Nephron progenitor cell (in vitro differentiated cells): Measurements from ENCODE around the gene HCN2.

ENCODE experiments used
- DNase-seq: peaks from one replicate; pipeline ENCODE4 v3.0.0; 2021
- H3K27ac Mint-ChIP-seq: 2 replicates; pipeline ENCODE4 v1.8.0; 2021; ENCODE audit warnings: mild to moderate bottlenecking, moderate library complexity, mixed read lengths
- H3K27me3 Mint-ChIP-seq: 2 replicates; pipeline ENCODE4 v1.8.0; 2021; ENCODE audit warnings: mild to moderate bottlenecking, low read depth, mixed read lengths; ENCODE audit not compliant: poor library complexity
- H3K36me3 Mint-ChIP-seq: 2 replicates; pipeline ENCODE4 v1.8.0; 2021; ENCODE audit warnings: low read depth, mixed read lengths
- H3K4me1 Mint-ChIP-seq: 2 replicates; pipeline ENCODE4 v1.8.0; 2021; ENCODE audit warnings: mixed read lengths
- H3K4me3 Mint-ChIP-seq: 2 replicates; pipeline ENCODE4 v1.8.0; 2021; ENCODE audit warnings: mild to moderate bottlenecking, moderate library complexity, mixed read lengths
- H3K9me3 Mint-ChIP-seq: 2 replicates; pipeline ENCODE4 v1.8.0; 2021; ENCODE audit warnings: mild to moderate bottlenecking, moderate library complexity, mixed read lengths
- TF ChIP-seq, protein P1 (sequence below): fragments of 200-600 bp; sonication (generic); IDR thresholded peaks from 2 replicates; pipeline ENCODE4 v1.5.0; 2021; ENCODE audit warnings: antibody characterized with exemption

HCN2 gene

DNA sequence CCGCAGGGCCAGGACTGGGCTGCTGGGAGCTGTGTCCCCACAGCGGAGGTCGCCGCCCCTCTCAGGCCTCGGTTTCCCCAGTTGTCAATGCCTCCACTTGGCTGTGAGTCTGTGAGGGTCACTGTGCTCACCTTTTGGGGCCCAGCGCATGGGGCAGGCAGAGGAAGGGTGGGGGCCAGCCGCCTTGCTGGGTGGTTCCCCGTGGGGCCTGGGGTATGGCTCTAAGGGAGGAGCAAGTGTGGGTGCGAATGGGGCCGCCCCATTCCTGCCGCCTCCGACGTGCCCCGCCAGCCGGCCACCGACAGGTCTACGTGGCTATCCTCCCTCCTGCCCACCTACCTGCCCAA lies 49.2 kb downstream of the HCN2 start:
- TF ChIP-seq, protein P1, sequence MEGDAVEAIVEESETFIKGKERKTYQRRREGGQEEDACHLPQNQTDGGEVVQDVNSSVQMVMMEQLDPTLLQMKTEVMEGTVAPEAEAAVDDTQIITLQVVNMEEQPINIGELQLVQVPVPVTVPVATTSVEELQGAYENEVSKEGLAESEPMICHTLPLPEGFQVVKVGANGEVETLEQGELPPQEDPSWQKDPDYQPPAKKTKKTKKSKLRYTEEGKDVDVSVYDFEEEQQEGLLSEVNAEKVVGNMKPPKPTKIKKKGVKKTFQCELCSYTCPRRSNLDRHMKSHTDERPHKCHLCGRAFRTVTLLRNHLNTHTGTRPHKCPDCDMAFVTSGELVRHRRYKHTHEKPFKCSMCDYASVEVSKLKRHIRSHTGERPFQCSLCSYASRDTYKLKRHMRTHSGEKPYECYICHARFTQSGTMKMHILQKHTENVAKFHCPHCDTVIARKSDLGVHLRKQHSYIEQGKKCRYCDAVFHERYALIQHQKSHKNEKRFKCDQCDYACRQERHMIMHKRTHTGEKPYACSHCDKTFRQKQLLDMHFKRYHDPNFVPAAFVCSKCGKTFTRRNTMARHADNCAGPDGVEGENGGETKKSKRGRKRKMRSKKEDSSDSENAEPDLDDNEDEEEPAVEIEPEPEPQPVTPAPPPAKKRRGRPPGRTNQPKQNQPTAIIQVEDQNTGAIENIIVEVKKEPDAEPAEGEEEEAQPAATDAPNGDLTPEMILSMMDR = no peak
- no peak for DNase-seq
- peaks cover 30% of the 10 kb centered on the region for H3K27me3 Mint-ChIP-seq
- H3K4me1 Mint-ChIP-seq = peaks cover 21% of the 10 kb centered on the region
- H3K4me3 Mint-ChIP-seq = peak overlapping the region; percentile 79
- peaks cover 4% of the 10 kb centered on the region for H3K36me3 Mint-ChIP-seq
- H3K9me3 Mint-ChIP-seq = peaks cover 4% of the 10 kb centered on the region
- H3K27ac Mint-ChIP-seq = no peak overlapping the region

DNA sequence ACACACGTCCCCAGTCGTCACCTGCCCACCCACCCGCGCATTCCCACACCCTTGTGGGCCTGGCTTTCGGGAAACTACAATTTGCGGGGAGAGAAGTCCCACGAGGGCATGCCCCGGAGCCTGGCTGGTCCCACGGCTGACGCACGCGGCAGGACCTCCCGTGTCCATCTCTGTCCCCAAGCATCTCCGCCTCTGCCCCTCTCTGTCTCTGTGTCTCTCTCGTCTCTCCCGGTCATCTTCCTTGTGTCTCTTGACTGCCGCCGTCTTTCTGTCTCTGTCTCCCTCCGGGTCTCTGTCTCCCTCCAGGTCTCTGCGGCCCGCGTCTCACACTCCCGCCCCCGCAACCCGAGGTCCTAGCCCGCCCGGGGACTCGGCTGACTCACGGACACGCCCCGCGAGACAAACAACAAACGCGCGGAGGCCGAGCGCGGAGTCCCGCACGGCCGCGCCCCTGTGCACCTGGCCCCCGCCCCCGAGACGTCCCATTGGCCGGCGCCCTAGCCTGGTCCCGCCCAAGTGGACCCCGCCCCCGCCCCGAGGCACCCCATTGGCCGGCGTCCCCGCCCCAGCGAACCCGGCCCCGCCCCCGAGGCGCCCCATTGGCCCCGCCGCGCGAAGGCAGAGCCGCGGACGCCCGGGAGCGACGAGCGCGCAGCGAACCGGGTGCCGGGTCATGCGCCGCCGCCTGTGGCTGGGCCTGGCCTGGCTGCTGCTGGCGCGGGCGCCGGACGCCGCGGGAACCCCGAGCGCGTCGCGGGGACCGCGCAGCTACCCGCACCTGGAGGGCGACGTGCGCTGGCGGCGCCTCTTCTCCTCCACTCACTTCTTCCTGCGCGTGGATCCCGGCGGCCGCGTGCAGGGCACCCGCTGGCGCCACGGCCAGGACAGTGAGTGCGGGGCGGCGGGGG lies 49.8 kb downstream of the HCN2 start, which contains the start of gene FGF22:
Gene FGF22, plus strand, starts transcription at position 627 of the 908 bp plus-strand sequence. Its CDS starts 47 bp downstream, at position 674.
- Mint-ChIP-seq H3K9me3 (peaks cover 4% of the 10 kb centered on the region), H3K27ac (no peak within 1 kb of the TSS)

DNA sequence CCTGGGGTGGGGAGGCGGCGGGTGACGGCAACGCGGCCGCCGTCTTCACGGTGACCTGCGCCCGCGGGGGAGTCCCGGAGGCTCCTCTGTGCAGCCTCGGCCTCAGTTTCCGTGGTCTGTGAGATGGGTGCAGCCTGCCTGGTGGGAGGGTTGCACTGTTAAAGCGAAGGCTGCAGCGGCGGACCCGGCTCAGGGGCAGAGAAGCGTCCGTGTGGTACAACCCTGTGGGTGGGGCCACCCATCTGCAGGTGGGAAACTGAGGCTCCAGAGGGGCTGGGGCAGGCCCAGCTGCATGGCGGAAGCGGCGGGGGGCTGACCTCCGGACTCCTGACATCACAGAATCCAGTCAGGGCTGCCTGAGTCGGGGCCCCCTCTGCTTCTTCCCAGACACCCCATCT lies 50.5 kb downstream of the HCN2 start:
- no peak for DNase-seq
- peaks cover 4% of the 10 kb centered on the region for H3K9me3 Mint-ChIP-seq
- TF ChIP-seq, protein P1 = no peak
- no peak overlapping the region for H3K27ac Mint-ChIP-seq
- no peak overlapping the region for H3K4me3 Mint-ChIP-seq
- H3K36me3 Mint-ChIP-seq = peaks cover 8% of the 10 kb centered on the region
- H3K27me3 Mint-ChIP-seq = peaks cover 30% of the 10 kb centered on the region
- peaks cover 15% of the 10 kb centered on the region for H3K4me1 Mint-ChIP-seq

More for the DNA sequence above, 49.8 kb downstream of the HCN2 start, which contains the start of gene FGF22:
- peak; percentile 98 for DNase-seq
- H3K4me3 Mint-ChIP-seq = peak within 1 kb of the TSS; percentile 79
- TF ChIP-seq, protein P1 = no peak
- peaks cover 15% of the 10 kb centered on the region for H3K4me1 Mint-ChIP-seq
- H3K27me3 Mint-ChIP-seq = peaks cover 30% of the 10 kb centered on the region
- H3K36me3 Mint-ChIP-seq = peaks cover 4% of the 10 kb centered on the region

DNA sequence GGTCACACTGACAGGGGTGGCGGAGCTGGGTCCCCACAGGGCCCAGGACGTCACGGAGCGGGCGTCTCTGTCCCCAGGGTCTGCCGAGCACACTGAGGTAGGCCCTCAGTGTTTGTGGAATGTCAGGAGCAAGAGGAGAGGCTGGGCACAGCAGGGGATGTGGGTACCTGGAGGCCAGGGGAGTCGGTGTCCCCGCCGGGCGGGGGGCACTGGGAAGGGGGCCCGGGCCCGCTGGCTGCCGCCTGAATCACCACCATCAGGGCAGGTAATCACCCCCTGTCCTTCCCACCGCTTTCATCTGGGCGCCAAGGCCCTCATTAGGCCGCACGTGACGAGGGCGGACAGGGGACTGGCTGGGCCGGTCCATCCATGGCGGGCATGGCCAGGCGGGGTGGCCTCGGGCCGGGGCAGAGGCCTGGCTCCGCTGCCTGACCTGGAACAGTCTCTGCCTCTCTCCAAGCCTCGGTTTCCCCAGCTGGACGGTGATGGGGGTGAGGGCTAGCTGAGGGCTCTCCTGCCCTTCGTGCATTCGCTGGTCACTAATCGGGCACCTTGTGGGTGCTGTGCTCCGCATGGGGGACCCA lies 51.0 kb downstream of the HCN2 start:
- Mint-ChIP-seq H3K4me3 (no peak overlapping the region), H3K27ac (no peak overlapping the region), H3K9me3 (peaks cover 4% of the 10 kb centered on the region), H3K36me3 (peaks cover 8% of the 10 kb centered on the region), H3K4me1 (peaks cover 15% of the 10 kb centered on the region), H3K27me3 (peaks cover 30% of the 10 kb centered on the region)
- DNase-seq = no peak
- TF ChIP-seq, protein P1 = no peak

DNA sequence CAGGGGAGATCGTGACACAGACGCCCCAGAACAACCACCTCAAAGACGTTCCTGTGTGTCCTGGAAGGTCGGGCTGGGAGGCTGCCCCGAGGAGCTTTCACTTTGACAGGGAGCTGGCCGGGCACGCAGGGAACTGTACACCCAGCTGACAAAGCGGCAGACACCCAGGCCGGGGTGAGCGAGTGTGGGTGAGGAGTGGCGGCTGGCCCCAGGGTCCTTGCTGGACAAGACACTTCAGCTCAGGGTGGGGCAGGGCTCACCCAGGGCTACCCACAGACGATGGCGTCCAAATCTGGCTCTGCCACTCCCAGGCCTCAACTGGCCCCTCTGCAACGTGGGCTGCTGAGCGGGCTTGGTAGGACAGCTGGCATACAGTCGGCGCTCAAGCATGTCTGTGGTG lies 52.0 kb downstream of the HCN2 start:
- TF ChIP-seq, protein P1 = no peak
- Mint-ChIP-seq H3K27me3 (peaks cover 23% of the 10 kb centered on the region), H3K27ac (no peak overlapping the region), H3K36me3 (peaks cover 14% of the 10 kb centered on the region), H3K9me3 (peaks cover 4% of the 10 kb centered on the region), H3K4me1 (peaks cover 15% of the 10 kb centered on the region), H3K4me3 (no peak overlapping the region)
- DNase-seq = no peak
